Kidney epithelial cell (primary cell): ENCODE measurements around the gene COLEC12. TPM values are rescaled to one million over a fixed set of nuclear protein-coding genes. Genes with fewer than 3 reads are reported as not detected.

Experiments used
- DNase-seq: peaks from one replicate; pipeline ENCODE4 v3.0.0-alpha.2; 2010; ENCODE audit warnings: low read depth
- H3K27me3 ChIP-seq: 2 replicates; pipeline ENCODE4 v1.6.0; 2011; ENCODE audit warnings: low read length; ENCODE audit not compliant: control insufficient read depth, insufficient read depth
- H3K36me3 ChIP-seq: 2 replicates; pipeline ENCODE4 v1.5.1; 2011; ENCODE audit warnings: low read length; ENCODE audit not compliant: control insufficient read depth, insufficient read depth
- H3K4me3 ChIP-seq: 2 replicates; pipeline ENCODE4 v1.5.1; 2011; ENCODE audit warnings: low read depth, mild to moderate bottlenecking, control low read depth, low read length
- total RNA-seq: library from RNA; depleted of rRNA; stranded (reverse); fragments of >200 nt; gene quantifications from 2 replicates; pipeline ENCODE4 v1.2.3, GENCODE V29; 2015
- TF ChIP-seq, protein P1 (sequence below): IDR thresholded peaks from 2 replicates; pipeline ENCODE4 v1.5.1; 2011; ENCODE audit warnings: mild to moderate bottlenecking, moderate library complexity, low read length, control low read depth, inconsistent platforms; ENCODE audit not compliant: insufficient read depth, poor library complexity, severe bottlenecking

The COLEC12 gene
- total RNA-seq, 1 donor from 2014 or later = 1.2 TPM

DNA sequence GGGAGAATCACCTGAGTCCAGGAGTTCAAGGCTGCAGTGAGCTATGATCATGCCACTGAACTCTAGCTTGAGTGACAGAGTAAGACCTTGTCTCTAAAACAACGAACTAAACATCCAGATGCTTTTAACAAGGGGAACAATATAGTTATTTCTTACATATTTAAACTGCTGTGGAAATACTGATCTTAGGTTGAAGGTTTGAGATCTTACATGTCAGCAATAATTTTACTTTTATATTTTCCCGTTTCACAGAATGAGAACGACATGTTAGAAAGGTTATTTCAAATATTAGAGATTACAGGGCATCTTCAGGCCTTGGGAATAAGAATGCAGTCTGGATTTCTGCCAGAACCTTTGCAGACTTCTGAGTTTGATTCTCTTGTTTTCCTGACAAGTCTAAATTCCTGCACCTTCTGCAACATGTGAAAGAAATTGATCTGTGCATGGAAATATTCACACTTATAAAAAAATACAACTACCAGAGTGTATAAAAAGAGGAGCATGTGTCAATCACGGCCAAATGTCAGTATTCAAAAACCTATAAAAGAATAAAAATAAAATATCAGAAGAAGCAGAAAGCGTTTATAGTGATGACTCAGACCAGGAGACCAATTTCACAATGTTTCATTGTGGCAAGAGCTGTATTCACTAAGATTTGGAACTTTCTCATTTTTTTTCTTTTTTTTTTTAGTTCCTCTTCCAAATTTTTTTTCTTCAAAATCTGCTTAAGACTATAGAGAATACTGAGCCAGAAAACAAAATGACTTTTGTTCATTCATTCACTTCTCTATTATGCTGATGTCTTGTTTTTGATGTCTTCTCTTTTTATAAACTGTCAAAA is 29.6 kb downstream of the COLEC12 start:
- no peak for DNase-seq
- TF ChIP-seq, protein P1, sequence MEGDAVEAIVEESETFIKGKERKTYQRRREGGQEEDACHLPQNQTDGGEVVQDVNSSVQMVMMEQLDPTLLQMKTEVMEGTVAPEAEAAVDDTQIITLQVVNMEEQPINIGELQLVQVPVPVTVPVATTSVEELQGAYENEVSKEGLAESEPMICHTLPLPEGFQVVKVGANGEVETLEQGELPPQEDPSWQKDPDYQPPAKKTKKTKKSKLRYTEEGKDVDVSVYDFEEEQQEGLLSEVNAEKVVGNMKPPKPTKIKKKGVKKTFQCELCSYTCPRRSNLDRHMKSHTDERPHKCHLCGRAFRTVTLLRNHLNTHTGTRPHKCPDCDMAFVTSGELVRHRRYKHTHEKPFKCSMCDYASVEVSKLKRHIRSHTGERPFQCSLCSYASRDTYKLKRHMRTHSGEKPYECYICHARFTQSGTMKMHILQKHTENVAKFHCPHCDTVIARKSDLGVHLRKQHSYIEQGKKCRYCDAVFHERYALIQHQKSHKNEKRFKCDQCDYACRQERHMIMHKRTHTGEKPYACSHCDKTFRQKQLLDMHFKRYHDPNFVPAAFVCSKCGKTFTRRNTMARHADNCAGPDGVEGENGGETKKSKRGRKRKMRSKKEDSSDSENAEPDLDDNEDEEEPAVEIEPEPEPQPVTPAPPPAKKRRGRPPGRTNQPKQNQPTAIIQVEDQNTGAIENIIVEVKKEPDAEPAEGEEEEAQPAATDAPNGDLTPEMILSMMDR = no peak
- Histone ChIP-seq H3K36me3 (no peaks in the 10 kb centered on the region), H3K4me3 (no peak overlapping the region), H3K27me3 (no peaks in the 10 kb centered on the region)

DNA sequence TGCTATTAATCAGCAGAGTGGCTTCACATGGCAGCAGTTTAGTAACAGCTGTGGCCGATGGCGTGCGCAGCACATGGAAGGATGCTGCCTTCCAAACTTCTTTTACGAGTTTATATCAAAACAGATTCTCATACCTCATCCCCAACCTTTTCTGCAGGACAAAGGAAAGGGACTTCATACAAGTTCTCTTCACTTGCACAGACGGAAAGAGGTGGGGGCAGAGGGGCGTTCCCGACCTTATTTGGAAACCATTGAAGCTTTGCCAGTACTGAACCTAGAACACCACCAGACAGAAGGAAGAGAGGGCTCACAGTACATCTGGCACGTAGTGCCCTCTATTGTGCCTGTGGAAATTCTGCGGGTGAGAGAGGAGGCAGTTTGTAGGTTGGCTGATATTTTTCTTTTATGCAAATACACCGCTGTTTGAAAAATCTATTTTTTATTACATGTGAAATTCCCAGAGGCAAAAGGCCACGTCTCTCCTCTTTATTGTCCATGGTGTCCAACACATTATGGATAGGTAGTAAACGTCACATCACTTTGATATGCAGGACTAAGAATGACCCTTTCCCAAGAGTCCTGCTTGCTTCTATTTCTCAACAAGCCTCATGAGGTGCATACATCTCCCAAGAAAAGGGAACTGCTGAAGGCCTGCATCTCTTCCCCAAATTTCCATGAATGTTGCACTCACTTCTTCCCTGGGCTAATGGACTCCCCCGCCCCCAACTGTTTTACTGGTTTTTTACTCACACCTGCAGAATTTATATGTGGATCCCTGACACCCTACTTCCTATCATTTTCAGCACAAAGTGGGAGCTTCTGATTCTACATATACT is 31.3 kb downstream of the COLEC12 start:
- H3K27me3 ChIP-seq = no peaks in the 10 kb centered on the region
- TF ChIP-seq, protein P1 = no peak
- no peaks in the 10 kb centered on the region for H3K36me3 ChIP-seq
- DNase-seq = no peak
- no peak overlapping the region for H3K4me3 ChIP-seq

DNA sequence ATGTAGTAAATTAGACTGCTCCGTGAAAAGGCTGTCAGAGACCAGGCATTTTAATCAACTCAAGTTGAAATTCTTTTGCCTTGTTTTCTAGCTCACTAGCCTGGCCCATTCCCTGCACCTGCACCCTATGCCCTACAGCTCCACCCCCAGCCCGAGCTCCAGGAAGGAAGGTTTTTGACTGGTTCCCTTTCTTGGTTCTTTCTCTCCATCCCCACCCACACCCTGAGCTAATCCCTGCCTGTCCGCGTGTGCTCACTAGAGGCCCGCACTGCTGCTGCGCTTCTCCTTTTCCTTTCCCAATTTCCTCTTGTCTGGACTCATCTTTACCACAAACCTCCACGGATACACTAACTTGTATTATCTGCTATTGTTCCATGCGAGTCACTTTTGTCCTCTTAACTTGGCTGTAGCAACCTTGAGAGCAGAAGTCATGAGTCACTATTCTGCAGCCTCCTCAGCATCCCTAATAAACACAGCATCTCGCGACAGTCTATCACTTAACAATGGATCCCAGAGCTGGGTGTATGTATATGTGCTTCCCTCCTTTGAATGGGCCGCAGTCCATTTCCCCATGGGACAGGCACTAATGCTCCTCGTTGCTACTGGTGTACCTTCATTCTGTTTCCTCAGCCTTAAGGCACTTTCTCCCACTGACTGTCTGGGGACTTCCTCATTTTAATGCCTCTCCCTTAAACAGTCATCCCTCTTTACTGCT is 36.5 kb downstream of the COLEC12 start:
- no peak for DNase-seq
- TF ChIP-seq, protein P1 = no peak
- Histone ChIP-seq H3K4me3 (no peak overlapping the region), H3K36me3 (no peaks in the 10 kb centered on the region), H3K27me3 (no peaks in the 10 kb centered on the region)

GRCh38 chr18:463403-463802 is 37.1 kb downstream of the COLEC12 start:
- no peak for DNase-seq
- Histone ChIP-seq H3K4me3 (no peak overlapping the region), H3K27me3 (no peaks in the 10 kb centered on the region), H3K36me3 (no peaks in the 10 kb centered on the region)
- TF ChIP-seq, protein P1 = no peak

DNA sequence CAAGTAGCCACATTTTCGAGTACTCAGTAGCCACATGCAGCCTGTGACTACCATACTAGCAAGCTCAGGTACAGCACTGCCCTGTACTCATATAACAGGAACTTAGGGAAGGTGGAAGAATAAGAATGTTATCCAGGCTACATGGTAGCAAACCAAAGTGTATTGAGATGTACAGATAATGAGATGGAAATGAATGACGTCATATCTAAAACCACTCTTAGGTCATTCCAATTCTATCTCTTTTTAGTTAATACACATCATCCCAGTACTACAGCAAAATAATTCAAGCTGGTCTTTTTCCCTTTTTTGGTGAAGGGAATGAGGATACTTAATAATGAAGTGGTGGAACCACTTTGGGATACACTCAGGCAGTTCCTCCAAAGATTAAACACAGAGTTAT is 38.7 kb downstream of the COLEC12 start:
- H3K36me3 ChIP-seq = no peaks in the 10 kb centered on the region
- DNase-seq = no peak
- TF ChIP-seq, protein P1 = no peak
- no peak overlapping the region for H3K4me3 ChIP-seq
- H3K27me3 ChIP-seq = no peaks in the 10 kb centered on the region
